ENCODE data around the gene STXBP2. TPM values are rescaled to one million over a fixed set of nuclear protein-coding genes. Genes with fewer than 3 reads are reported as not detected.

The STXBP2 gene
- total RNA-seq, 1 experiment from 2014 or later = 141 TPM

GRCh38 chr19:7607212-7607873 is 29.6 kb upstream of the STXBP2 start:
- Histone ChIP-seq H3K27me3 (ENCODE audit: insufficient read depth, low read length) (no peaks in the 10 kb centered on the region), H3K4me1 (ENCODE audit: control insufficient read depth in 1 of 2, insufficient read depth in 2 of 2, low read length in 2 of 2) (peaks cover 5 to 33% of the 10 kb centered on the region in 2 experiments), H3K27ac (ENCODE audit: low read depth, low read length) (no peak overlapping the region), H3K36me3 (ENCODE audit: control insufficient read depth in 1 of 2, insufficient read depth in 2 of 2, low read length in 2 of 2) (peaks cover 3 to 7% of the 10 kb centered on the region in 2 experiments), H4K20me1 (ENCODE audit: insufficient read depth) (no peaks in the 10 kb centered on the region), H3K79me2 (ENCODE audit: insufficient read depth, low read length) (peaks cover 13% of the 10 kb centered on the region; the same call in 1 of the 2 replicates), H3K9me3 (ENCODE audit: control insufficient read depth in 1 of 2, insufficient read depth in 1 of 2, low read depth in 1 of 2, low read length in 2 of 2) (no peaks in the 10 kb centered on the region), H3K9me2 (ENCODE audit: insufficient read depth) (no peaks in the 10 kb centered on the region), H3K4me3 (replicated peaks in 1 of 2; ENCODE audit: low read depth in 1 of 2, low read length in 2 of 2) (no peak overlapping the region), H3K4me2 (ENCODE audit: low read length) (no peak overlapping the region), H3K9ac (ENCODE audit: low read length) (no peak overlapping the region), H2AFZ (ENCODE audit: low read depth, low read length, poor library complexity, severe bottlenecking) (no peak overlapping the region)
- TF ChIP-seq SRF (IDR thresholded peaks at IDR 0.05; ENCODE audit: low read depth) (no peak), YY1 (IDR thresholded peaks at IDR 0.05; ENCODE audit: extremely low read depth, insufficient replicate concordance, low read depth, low read length) (no peak), TCF7L2 (IDR thresholded peaks at IDR 0.05; ENCODE audit: borderline replicate concordance, extremely low read depth, insufficient read depth, insufficient read length) (no peak), CEBPB (IDR thresholded peaks at IDR 0.05; ENCODE audit: low read depth) (no peak)
- RAD21 ChIA-PET (ENCODE audit: low non-redundant PET in 1 of 2, low total read pairs in 2 of 2, uncharacterized antibody in 2 of 2, unreplicated experiment in 2 of 2) = no interaction called here
- POLR2A ChIA-PET = no interaction called here
- intact Hi-C loops (cut with micrococcal nuclease) = no loop called here
- DNase-seq (ENCODE audit: low read depth, low spot score) (no peak), ATAC-seq (no peak)
- CTCF ChIA-PET = interaction anchor here (0.5 to 1.2 kb wide), 2 partner anchors 39 kb away, joined by 3 to 4 read pairs; no protein-coding TSS in a partner anchor
- no TSS peak for BruUV-seq (replicated peaks)

- H3K27ac ChIP-seq (ENCODE audit: low read depth, low read length) = no peak overlapping the region
- H3K79me2 ChIP-seq (ENCODE audit: insufficient read depth, low read length) = peaks cover 9% of the 10 kb centered on the region; the same call in 1 of the 2 replicates
- peaks cover 3 to 7% of the 10 kb centered on the region in 2 experiments for H3K36me3 ChIP-seq (ENCODE audit: control insufficient read depth in 1 of 2, insufficient read depth in 2 of 2, low read length in 2 of 2)
- no TSS peak for BruUV-seq (replicated peaks)
- H3K27me3 ChIP-seq (ENCODE audit: insufficient read depth, low read length) = no peaks in the 10 kb centered on the region
- no peaks in the 10 kb centered on the region for H4K20me1 ChIP-seq (ENCODE audit: insufficient read depth)
- no peak for DNase-seq (ENCODE audit: low read depth, low spot score)
- no peak overlapping the region for H2AFZ ChIP-seq (ENCODE audit: low read depth, low read length, poor library complexity, severe bottlenecking)
- ChIA-PET CTCF (interaction anchor here (1.2 kb wide), 1 partner anchor 39 kb away, joined by 4 read pairs; no protein-coding TSS in a partner anchor), RAD21 (ENCODE audit: low non-redundant PET in 1 of 2, low total read pairs in 2 of 2, uncharacterized antibody in 2 of 2, unreplicated experiment in 2 of 2) (no interaction called here), POLR2A (no interaction called here)
- H3K4me3 ChIP-seq (replicated peaks in 1 of 2; ENCODE audit: low read depth in 1 of 2, low read length in 2 of 2) = no peak overlapping the region
- no peak for ATAC-seq
- no peaks in the 10 kb centered on the region for H3K9me2 ChIP-seq (ENCODE audit: insufficient read depth)
- no peak overlapping the region for H3K9ac ChIP-seq (ENCODE audit: low read length)
- intact Hi-C loops (cut with micrococcal nuclease) = no loop called here
- no peaks in the 10 kb centered on the region for H3K9me3 ChIP-seq (ENCODE audit: control insufficient read depth in 1 of 2, insufficient read depth in 1 of 2, low read depth in 1 of 2, low read length in 2 of 2)
- H3K4me2 ChIP-seq (ENCODE audit: low read length) = no peak overlapping the region
- peaks cover 4 to 26% of the 10 kb centered on the region in 2 experiments for H3K4me1 ChIP-seq (ENCODE audit: control insufficient read depth in 1 of 2, insufficient read depth in 2 of 2, low read length in 2 of 2)
- no peak for TF ChIP-seq ATF3 (IDR thresholded peaks at IDR 0.05)
- TF ChIP-seq REST (IDR thresholded peaks at IDR 0.05; ENCODE audit: low read depth) = no peak
- TF ChIP-seq EZH2phosphoT487 (IDR thresholded peaks at IDR 0.05; ENCODE audit: borderline replicate concordance) = no peak
- TF ChIP-seq ELF1 (IDR thresholded peaks at IDR 0.05; ENCODE audit: borderline replicate concordance, low read depth) = no peak
- no peak for TF ChIP-seq CBX3 (IDR thresholded peaks at IDR 0.05; ENCODE audit: low read depth)
- no peak for TF ChIP-seq ZBTB33 (IDR thresholded peaks at IDR 0.05; ENCODE audit: extremely low read depth, insufficient replicate concordance, low read length)
- no peak for TF ChIP-seq JUND (IDR thresholded peaks at IDR 0.05)
- TF ChIP-seq TCF7L2 (IDR thresholded peaks at IDR 0.05; ENCODE audit: borderline replicate concordance, extremely low read depth, insufficient read depth, insufficient read length) = no peak
- TF ChIP-seq EZH2 (IDR thresholded peaks at IDR 0.05) = no peak
- no peak for TF ChIP-seq SRF (IDR thresholded peaks at IDR 0.05; ENCODE audit: low read depth)
Observed at GRCh38 chr19:7607874-7608560, 28.9 kb upstream of the STXBP2 start.
